ENCODE results near the gene CYP3A7.
"Not testable (repeated sequence)": the region's sequence is repeated elsewhere in the genome, so short reads cannot be mapped to it uniquely, and the experiment has no call there.

The CYP3A7 gene

DNA sequence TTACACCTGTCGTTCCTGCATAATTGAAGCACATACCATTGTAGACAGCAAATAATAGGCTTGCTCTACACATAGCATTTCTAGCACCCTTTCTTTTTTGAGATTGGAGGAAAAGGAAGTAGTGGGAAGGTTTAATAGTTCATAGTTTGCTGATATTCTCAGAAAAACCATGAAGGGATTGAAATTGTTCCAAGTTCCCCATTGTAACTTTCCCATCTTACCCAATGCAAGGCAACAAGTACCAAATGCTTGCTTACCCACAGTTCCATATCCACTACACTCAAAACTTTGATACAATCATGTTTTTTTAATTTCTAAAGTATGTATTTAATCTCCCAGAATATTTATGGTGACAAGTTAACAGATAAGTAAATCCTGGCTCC is 69.0 kb downstream of the CYP3A7 start:
- TF ChIP-seq, protein P1, sequence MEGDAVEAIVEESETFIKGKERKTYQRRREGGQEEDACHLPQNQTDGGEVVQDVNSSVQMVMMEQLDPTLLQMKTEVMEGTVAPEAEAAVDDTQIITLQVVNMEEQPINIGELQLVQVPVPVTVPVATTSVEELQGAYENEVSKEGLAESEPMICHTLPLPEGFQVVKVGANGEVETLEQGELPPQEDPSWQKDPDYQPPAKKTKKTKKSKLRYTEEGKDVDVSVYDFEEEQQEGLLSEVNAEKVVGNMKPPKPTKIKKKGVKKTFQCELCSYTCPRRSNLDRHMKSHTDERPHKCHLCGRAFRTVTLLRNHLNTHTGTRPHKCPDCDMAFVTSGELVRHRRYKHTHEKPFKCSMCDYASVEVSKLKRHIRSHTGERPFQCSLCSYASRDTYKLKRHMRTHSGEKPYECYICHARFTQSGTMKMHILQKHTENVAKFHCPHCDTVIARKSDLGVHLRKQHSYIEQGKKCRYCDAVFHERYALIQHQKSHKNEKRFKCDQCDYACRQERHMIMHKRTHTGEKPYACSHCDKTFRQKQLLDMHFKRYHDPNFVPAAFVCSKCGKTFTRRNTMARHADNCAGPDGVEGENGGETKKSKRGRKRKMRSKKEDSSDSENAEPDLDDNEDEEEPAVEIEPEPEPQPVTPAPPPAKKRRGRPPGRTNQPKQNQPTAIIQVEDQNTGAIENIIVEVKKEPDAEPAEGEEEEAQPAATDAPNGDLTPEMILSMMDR (IDR thresholded peaks at IDR 0.05; ENCODE audit: low read depth, low read length), result no peak
- DNase-seq (ENCODE audit: extremely low read depth, low read depth), result no peak

GRCh38 chr7:99665312-99666012 is 69.5 kb downstream of the CYP3A7 start:
- TF ChIP-seq, protein P1 (IDR thresholded peaks at IDR 0.05; ENCODE audit: low read depth, low read length), result no peak
- DNase-seq (ENCODE audit: extremely low read depth, low read depth), result no peak

- not testable (repeated sequence) for DNase-seq (ENCODE audit: extremely low read depth, low read depth)
Observed at GRCh38 chr7:99657879-99658278, 77.1 kb downstream of the CYP3A7 start.

Measured in AG09319 (cell line).